CD4-positive, alpha-beta T cell treated with Interleukin-2 at 100 ng/mL for 4 hours (primary cell): ENCODE data around the gene GTPBP10.
A peak's percentile ranks its signal among the peaks of the same experiment; 100 is the strongest.
"Not testable (repeated sequence)": the region's sequence is repeated elsewhere in the genome, so short reads cannot be mapped to it uniquely, and the experiment has no call there.

Experiments used
- DNase-seq: peaks from one replicate; pipeline ENCODE4 v3.0.0-alpha.2; 2020; ENCODE audit warnings: low spot score

The GTPBP10 gene

GRCh38 chr7:90346336-90347125, at the start of gene GTPBP10:
GTPBP10 (plus strand) TSS chr7:90346716; CDS start chr7:90346742, 26 bp downstream.
- DNase-seq: peak; percentile 96

GRCh38 chr7:90298145-90299038, 48.1 kb upstream of the GTPBP10 start:
- DNase-seq: peak; percentile 20

- DNase-seq: no peak
These were observed 43.3 kb upstream of the GTPBP10 start for GRCh38 chr7:90303241-90303640.

GRCh38 chr7:90309872-90310271, 36.6 kb upstream of the GTPBP10 start:
- no peak for DNase-seq

- no peak for DNase-seq
These were observed 35.3 kb upstream of the GTPBP10 start for GRCh38 chr7:90311175-90311574.

- DNase-seq: no peak
These were observed 33.8 kb upstream of the GTPBP10 start for GRCh38 chr7:90312745-90313144.

GRCh38 chr7:90313907-90314306, 32.6 kb upstream of the GTPBP10 start:
- no peak for DNase-seq

- no peak for DNase-seq
These were observed 26.5 kb upstream of the GTPBP10 start for GRCh38 chr7:90320014-90320413.

- no peak for DNase-seq
These were observed 26.1 kb upstream of the GTPBP10 start for GRCh38 chr7:90320418-90320800.

GRCh38 chr7:90320801-90321494, 25.6 kb upstream of the GTPBP10 start, which contains the start of gene FAM237B:
FAM237B (minus strand) TSS chr7:90321304; CDS start chr7:90319748, 1,556 bp downstream.
- no peak for DNase-seq

GRCh38 chr7:90322837-90323236, 23.7 kb upstream of the GTPBP10 start:
- DNase-seq: no peak

GRCh38 chr7:90326500-90326899, 20.0 kb upstream of the GTPBP10 start:
- DNase-seq: no peak

- no peak for DNase-seq
These were observed 12.2 kb upstream of the GTPBP10 start for GRCh38 chr7:90334193-90334843.

- DNase-seq: not testable (repeated sequence)
These were observed 11.6 kb upstream of the GTPBP10 start for GRCh38 chr7:90334926-90335325.

- DNase-seq: no peak
These were observed 9.4 kb upstream of the GTPBP10 start for GRCh38 chr7:90337106-90337505.

GRCh38 chr7:90345016-90345415, 1.5 kb upstream of the GTPBP10 start:
- DNase-seq: no peak

GRCh38 chr7:90345595-90346335, 751 bp upstream of the GTPBP10 start:
- DNase-seq: no peak

- no peak for DNase-seq
These were observed 1.2 kb downstream of the GTPBP10 start for GRCh38 chr7:90347759-90348158.

GRCh38 chr7:90349305-90349704, 2.8 kb downstream of the GTPBP10 start:
- DNase-seq: no peak

- not testable (repeated sequence) for DNase-seq
These were observed 3.5 kb downstream of the GTPBP10 start for GRCh38 chr7:90350032-90350431.

- DNase-seq: no peak
These were observed 5.5 kb downstream of the GTPBP10 start for GRCh38 chr7:90351987-90352386.
